ENCODE measurements around the gene CLDN11.

GRCh38 chr3:170421111-170421641, 2.5 kb downstream of the CLDN11 start:
- TF ChIP-seq EZH2 (IDR thresholded peaks at IDR 0.05; ENCODE audit: borderline replicate concordance, low read length), result no peak
- no peak for TF ChIP-seq CTCF (IDR thresholded peaks at IDR 0.05; ENCODE audit: low read length)

All from OCI-LY1 (cell line).